Iris pigment epithelial cell (primary cell): ENCODE data around the gene MTHFD1.

Experiments
- DNase-seq: peaks from one replicate; pipeline ENCODE4 v3.0.0-alpha.2; 2011; ENCODE audit warnings: low read depth

Gene MTHFD1

GRCh38 chr14:64407329-64407728, 19.2 kb downstream of the MTHFD1 start:
- DNase-seq = no peak

- no peak for DNase-seq
Measured at GRCh38 chr14:64409126-64409920, 21.2 kb downstream of the MTHFD1 start.

- DNase-seq = peak; percentile 78
Measured at GRCh38 chr14:64410084-64410774, 22.1 kb downstream of the MTHFD1 start.

GRCh38 chr14:64411001-64411400, 22.8 kb downstream of the MTHFD1 start:
- no peak for DNase-seq

GRCh38 chr14:64412237-64412636, 24.1 kb downstream of the MTHFD1 start:
- no peak for DNase-seq

GRCh38 chr14:64416348-64416932, 28.3 kb downstream of the MTHFD1 start:
- DNase-seq = no peak

GRCh38 chr14:64417055-64417770, 29.1 kb downstream of the MTHFD1 start:
- DNase-seq = peak; percentile 56

- no peak for DNase-seq
Measured at GRCh38 chr14:64417771-64418125, 29.6 kb downstream of the MTHFD1 start.

- peak; percentile 12 for DNase-seq
Measured at GRCh38 chr14:64419003-64419402, 30.9 kb downstream of the MTHFD1 start.

GRCh38 chr14:64421166-64421565, 33.0 kb downstream of the MTHFD1 start:
- DNase-seq = peak; percentile 90

GRCh38 chr14:64422005-64422404, 33.9 kb downstream of the MTHFD1 start:
- no peak for DNase-seq

GRCh38 chr14:64422756-64423155, 34.6 kb downstream of the MTHFD1 start:
- peak; percentile 13 for DNase-seq

- peak; percentile 66 for DNase-seq
Measured at GRCh38 chr14:64423987-64424386, 35.8 kb downstream of the MTHFD1 start.

- DNase-seq = peak; percentile 13
Measured at GRCh38 chr14:64434528-64434927, 46.4 kb downstream of the MTHFD1 start.

- peak; percentile 94 for DNase-seq
Measured at GRCh38 chr14:64438181-64438841, 50.2 kb downstream of the MTHFD1 start.

- no peak for DNase-seq
Measured at GRCh38 chr14:64439141-64439540, 51.0 kb downstream of the MTHFD1 start.

GRCh38 chr14:64440494-64440893, 52.3 kb downstream of the MTHFD1 start:
- peak; percentile 65 for DNase-seq

GRCh38 chr14:64442300-64442988, 54.3 kb downstream of the MTHFD1 start:
- no peak for DNase-seq

GRCh38 chr14:64444140-64444539, 56.0 kb downstream of the MTHFD1 start:
- DNase-seq = no peak

- peak; percentile 94 for DNase-seq
Measured at GRCh38 chr14:64444984-64445845, 57.1 kb downstream of the MTHFD1 start.
